ENCODE data around the gene MAST1. TPM values are rescaled to one million over a fixed set of nuclear protein-coding genes. Genes with fewer than 3 reads are reported as not detected.

The MAST1 gene
- total RNA-seq, 2 donors from 2014 or later: 5.8 to 6.0 TPM

- Mint-ChIP-seq H3K27me3 (ENCODE audit: low read depth) (no peaks in the 10 kb centered on the region), H3K27ac (peak overlapping the region; percentile 42), H3K9me3 (no peaks in the 10 kb centered on the region), H3K36me3 (ENCODE audit: insufficient read depth in 2 of 2) (peaks cover 5 to 15% of the 10 kb centered on the region in 2 donors), H3K4me1 (ENCODE audit: low read depth) (peaks cover 14% of the 10 kb centered on the region), H3K4me3 (no peak overlapping the region)
- ATAC-seq (replicated peaks in 1 of 2) (no peak), DNase-seq (no peak)
Measured at GRCh38 chr19:12921047-12921446, 82.7 kb downstream of the MAST1 start.

GRCh38 chr19:12922959-12923358 is 84.6 kb downstream of the MAST1 start:
- Mint-ChIP-seq H3K36me3 (ENCODE audit: insufficient read depth in 2 of 2) (peaks cover 8 to 27% of the 10 kb centered on the region in 2 donors), H3K9me3 (no peaks in the 10 kb centered on the region), H3K4me1 (ENCODE audit: low read depth) (peaks cover 14% of the 10 kb centered on the region), H3K4me3 (no peak overlapping the region), H3K27ac (no peak overlapping the region), H3K27me3 (ENCODE audit: low read depth) (no peaks in the 10 kb centered on the region)
- no peak for DNase-seq
- no peak for ATAC-seq (replicated peaks in 1 of 2)

Other genes starting within 250 kb of the MAST1 start
- gene ZNF490, start 227.7 kb upstream of the MAST1 start, total RNA-seq: 10 to 100 TPM; 12.8 to 16.0 TPM
- 10 to 100 TPM; 19.8 to 21.0 TPM for gene ZNF791, start 227.6 kb upstream of the MAST1 start, total RNA-seq
- gene MAN2B1, start 171.8 kb upstream of the MAST1 start, total RNA-seq: 100 to 1,000 TPM in 1 of 2 donors, 10 to 100 TPM in 1; 75.8 to 109 TPM
- gene WDR83, start 171.7 kb upstream of the MAST1 start, total RNA-seq: 10 to 100 TPM; 18.4 to 24.0 TPM
- 100 to 1,000 TPM; 140 to 150 TPM for gene DHPS, start 156.6 kb upstream of the MAST1 start, total RNA-seq
- not detected for gene GNG14, start 150.5 kb upstream of the MAST1 start, total RNA-seq
- 1 to 10 TPM; 3.5 to 6.9 TPM for gene FBXW9, start 141.9 kb upstream of the MAST1 start, total RNA-seq
- 10 to 100 TPM; 62.6 to 73.2 TPM for gene TNPO2, start 114.6 kb upstream of the MAST1 start, total RNA-seq
- 100 to 1,000 TPM; 131 to 134 TPM for gene TRIR, start 103.8 kb upstream of the MAST1 start, total RNA-seq
- 10 to 100 TPM; 42.6 to 43.7 TPM for gene GET3, start 101.0 kb upstream of the MAST1 start, total RNA-seq
- not detected for gene BEST2, start 86.7 kb upstream of the MAST1 start, total RNA-seq
- 10 to 100 TPM; 38.8 to 41.0 TPM for gene HOOK2, start 63.0 kb upstream of the MAST1 start, total RNA-seq
- 100 to 1,000 TPM; 574 to 618 TPM for gene JUNB, start 47.0 kb upstream of the MAST1 start, total RNA-seq
- gene PRDX2, start 36.7 kb upstream of the MAST1 start, total RNA-seq: 100 to 1,000 TPM; 202 to 223 TPM
- gene THSD8, start 36.4 kb upstream of the MAST1 start, total RNA-seq: 10 to 100 TPM; 23.7 to 27.1 TPM
- gene RNASEH2A, start 31.9 kb upstream of the MAST1 start, total RNA-seq: 10 to 100 TPM; 29.6 to 31.1 TPM
- gene RTBDN, start 3.9 kb upstream of the MAST1 start, total RNA-seq: not detected
- 10 to 100 TPM; 34.5 to 39.1 TPM for gene DNASE2, start 42.9 kb downstream of the MAST1 start, total RNA-seq
- under 1 TPM; 0.19 to 0.58 TPM for gene KLF1, start 48.7 kb downstream of the MAST1 start, total RNA-seq
- 10 to 100 TPM; 23.2 to 25.1 TPM for gene GCDH, start 52.6 kb downstream of the MAST1 start, total RNA-seq
- gene SYCE2, start 80.8 kb downstream of the MAST1 start, total RNA-seq: 1 to 10 TPM; 3.1 to 4.5 TPM
- gene FARSA, start 95.2 kb downstream of the MAST1 start, total RNA-seq: 10 to 100 TPM; 63.4 to 70.4 TPM
- gene CALR, start 100.1 kb downstream of the MAST1 start, total RNA-seq: 100 to 1,000 TPM; 458 to 489 TPM
- gene RAD23A, start 107.3 kb downstream of the MAST1 start, total RNA-seq: 100 to 1,000 TPM; 159 to 189 TPM
- 10 to 100 TPM; 15.9 to 16.4 TPM for gene GADD45GIP1, start 118.7 kb downstream of the MAST1 start, total RNA-seq
- gene DAND5, start 131.1 kb downstream of the MAST1 start, total RNA-seq: under 1 TPM; 0.12 to 0.32 TPM
- gene NFIX, start 157.0 kb downstream of the MAST1 start, total RNA-seq: 1 to 10 TPM; 2.2 to 2.8 TPM